ENCODE measurements around the gene AUNIP. TPM values are rescaled to one million over a fixed set of nuclear protein-coding genes. Genes with fewer than 3 reads are reported as not detected.
A peak's percentile ranks its signal among the peaks of the same experiment; 100 is the strongest.

AUNIP gene
- total RNA-seq, 1 experiment from 2014 or later: 22.2 TPM

DNA sequence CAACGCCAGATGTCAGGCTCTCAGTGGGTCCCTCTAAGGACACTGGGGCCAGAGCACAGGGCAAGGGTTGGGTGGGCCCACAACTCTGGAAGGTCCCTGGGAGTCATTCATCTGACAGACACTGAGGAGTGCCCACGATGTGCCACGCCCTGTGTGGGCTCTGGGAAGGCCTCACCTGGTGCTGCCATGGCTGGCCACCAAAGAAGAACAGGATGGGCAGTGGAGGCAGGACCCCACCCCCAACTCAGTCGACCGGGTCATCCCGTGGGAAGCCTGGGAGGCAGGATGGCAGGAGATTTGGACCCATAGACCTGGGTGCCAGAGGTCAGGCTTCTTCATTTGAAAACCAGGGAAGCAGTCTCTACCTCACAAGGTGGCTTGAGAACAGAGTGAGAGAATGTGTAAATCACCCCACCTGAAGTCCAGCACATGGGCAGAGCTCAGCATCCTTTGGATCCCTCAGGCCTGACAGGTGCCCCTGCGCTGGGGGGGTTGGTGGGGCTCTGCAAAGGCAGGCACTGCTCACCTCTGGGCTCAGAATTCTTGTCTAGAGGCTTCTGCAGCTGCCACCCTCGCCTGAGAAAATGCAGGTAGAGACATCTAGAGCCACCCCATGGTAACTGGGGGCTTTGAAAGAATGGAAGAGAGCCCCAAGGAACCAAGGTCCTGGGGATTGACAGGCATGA lies 60.4 kb downstream of the AUNIP start:
- H3K23me2 ChIP-seq (ENCODE audit: insufficient read length, low read depth, low read length, poor library complexity, severe bottlenecking): peaks cover 6% of the 10 kb centered on the region
- H3K56ac ChIP-seq (ENCODE audit: insufficient read length, low read depth, low read length): no peak overlapping the region
- H4K5ac ChIP-seq (ENCODE audit: insufficient read length, low read depth, low read length): no peak overlapping the region
- DNase-seq: no peak
- peak overlapping the region in 1 of 2 experiments; percentile 75; a peak in 2 of 5 replicates for H3K4me3 Mint-ChIP-seq
- H3K18ac ChIP-seq (ENCODE audit: insufficient read length, low read depth, low read length): no peak overlapping the region
- no peak overlapping the region for H3K27ac ChIP-seq (ENCODE audit: insufficient read length, low read depth, low read length)
- no peak overlapping the region for H2BK120ac ChIP-seq (ENCODE audit: low read depth, low read length, poor library complexity, severe bottlenecking)
- no peaks in the 10 kb centered on the region for H3K4me1 ChIP-seq (ENCODE audit: insufficient read depth, low read length)
- H4K91ac ChIP-seq (ENCODE audit: insufficient read length, low read depth, low read length): no peak overlapping the region
- peaks cover 0 to 15% (median 3%) of the 10 kb centered on the region in 3 experiments; a peak in 3 of 7 replicates for H3K36me3 Mint-ChIP-seq (ENCODE audit: insufficient read depth in 1 of 3, low read depth in 3 of 3)
- no peak overlapping the region for H3K4ac ChIP-seq (ENCODE audit: low read depth, low read length)
- no peak overlapping the region for H3K14ac ChIP-seq (ENCODE audit: insufficient read depth, low read length)
- no peak overlapping the region for H2BK12ac ChIP-seq (ENCODE audit: insufficient read length, low read depth, low read length)
- H4K20me1 ChIP-seq (ENCODE audit: control insufficient read depth, insufficient read depth, insufficient read length): no peaks in the 10 kb centered on the region
- H2AK5ac ChIP-seq (ENCODE audit: insufficient read length, low read length): no peak overlapping the region
- H2BK15ac ChIP-seq (ENCODE audit: low read depth, low read length): no peak overlapping the region
- H3K79me2 ChIP-seq (ENCODE audit: insufficient read depth, low read length): no peaks in the 10 kb centered on the region
- H3K27me3 Mint-ChIP-seq (ENCODE audit: low read depth): peaks cover 5% of the 10 kb centered on the region
- H2AFZ ChIP-seq (ENCODE audit: low read length): no peak overlapping the region
- H3K9me3 Mint-ChIP-seq: no peaks in the 10 kb centered on the region; a peak in 1 of 5 replicates
- peaks cover 27 to 40% of the 10 kb centered on the region in 2 experiments for H3K4me1 Mint-ChIP-seq
- H3K27ac Mint-ChIP-seq: no peak overlapping the region
- WGBS (ENCODE audit: extremely low coverage, insufficient read length, low lambda C conversion rate): no CpG with 5 or more reads among the region's 8 CpGs
- no peak overlapping the region for H3K4me2 ChIP-seq (ENCODE audit: insufficient read depth, insufficient read length, low read length)
- no peak overlapping the region for H3T11ph ChIP-seq (ENCODE audit: low read length)
- H3K23ac ChIP-seq (ENCODE audit: insufficient read length, low read depth, low read length): no peak overlapping the region
- H3K9ac ChIP-seq (ENCODE audit: extremely low read depth, insufficient read length, low read length): no peak overlapping the region
- H2BK20ac ChIP-seq (ENCODE audit: low read depth, low read length, poor library complexity, severe bottlenecking): no peak overlapping the region
- no peak overlapping the region for H4K8ac ChIP-seq (replicated peaks; ENCODE audit: insufficient read length, low read depth, low read length)
- TF ChIP-seq CTCF (conservative IDR thresholded peaks at IDR 0.05): no peak
- H3K27me3 ChIP-seq (ENCODE audit: insufficient read depth, low read length): no peaks in the 10 kb centered on the region
- no peaks in the 10 kb centered on the region for H3K79me1 ChIP-seq (ENCODE audit: insufficient read depth, low read depth, low read length, poor library complexity, severe bottlenecking)
- H3K9me3 ChIP-seq (ENCODE audit: control insufficient read depth, low read depth, low read length): no peaks in the 10 kb centered on the region
- H2BK5ac ChIP-seq (ENCODE audit: insufficient read length, low read length): no peak overlapping the region

Data from H9 (cell line).